Measurements from ENCODE around the gene RPL28.
"Not testable (repeated sequence)": the region's sequence is repeated elsewhere in the genome, so short reads cannot be mapped to it uniquely, and the experiment has no call there.

The RPL28 gene

DNA sequence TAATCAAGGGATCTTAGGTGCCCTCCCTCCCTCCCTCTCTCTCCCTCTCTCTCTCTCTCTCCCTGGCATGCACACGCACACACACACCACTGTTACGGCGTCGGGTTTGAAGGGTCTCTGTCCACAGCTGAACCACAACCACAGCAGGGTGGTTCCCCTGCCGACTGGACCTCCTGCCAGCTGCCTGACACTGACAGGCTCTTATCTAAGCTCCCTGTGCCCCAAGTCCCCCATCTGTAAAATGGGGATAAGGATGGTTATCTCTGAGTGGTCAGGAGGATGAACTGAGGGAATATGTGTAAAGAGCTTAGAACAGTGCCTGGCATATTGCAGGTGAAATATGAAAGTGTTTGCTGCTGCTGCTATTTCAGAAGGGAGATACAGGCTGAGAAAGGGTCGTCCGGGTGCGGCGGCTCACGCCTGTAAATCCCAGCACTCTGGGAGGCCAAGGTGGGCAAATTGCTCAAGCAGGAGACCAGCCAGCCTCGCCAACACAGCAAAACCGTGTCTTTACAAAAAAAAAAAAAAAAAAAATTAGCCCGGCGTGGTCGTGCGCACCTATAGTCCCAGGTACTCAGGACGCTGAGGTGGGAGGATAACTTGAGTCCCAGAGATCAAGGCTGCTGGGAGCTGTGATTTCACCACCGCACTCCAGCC is 58.2 kb downstream of the RPL28 start:
- Histone ChIP-seq H3K27me3 (replicated peaks) (peaks cover 42% of the 10 kb centered on the region), H3K36me3 (replicated peaks) (no peaks in the 10 kb centered on the region), H3K4me3 (ENCODE audit: low read depth, low read length) (no peak overlapping the region), H3K27ac (no peak overlapping the region)
- TF ChIP-seq, protein P1, sequence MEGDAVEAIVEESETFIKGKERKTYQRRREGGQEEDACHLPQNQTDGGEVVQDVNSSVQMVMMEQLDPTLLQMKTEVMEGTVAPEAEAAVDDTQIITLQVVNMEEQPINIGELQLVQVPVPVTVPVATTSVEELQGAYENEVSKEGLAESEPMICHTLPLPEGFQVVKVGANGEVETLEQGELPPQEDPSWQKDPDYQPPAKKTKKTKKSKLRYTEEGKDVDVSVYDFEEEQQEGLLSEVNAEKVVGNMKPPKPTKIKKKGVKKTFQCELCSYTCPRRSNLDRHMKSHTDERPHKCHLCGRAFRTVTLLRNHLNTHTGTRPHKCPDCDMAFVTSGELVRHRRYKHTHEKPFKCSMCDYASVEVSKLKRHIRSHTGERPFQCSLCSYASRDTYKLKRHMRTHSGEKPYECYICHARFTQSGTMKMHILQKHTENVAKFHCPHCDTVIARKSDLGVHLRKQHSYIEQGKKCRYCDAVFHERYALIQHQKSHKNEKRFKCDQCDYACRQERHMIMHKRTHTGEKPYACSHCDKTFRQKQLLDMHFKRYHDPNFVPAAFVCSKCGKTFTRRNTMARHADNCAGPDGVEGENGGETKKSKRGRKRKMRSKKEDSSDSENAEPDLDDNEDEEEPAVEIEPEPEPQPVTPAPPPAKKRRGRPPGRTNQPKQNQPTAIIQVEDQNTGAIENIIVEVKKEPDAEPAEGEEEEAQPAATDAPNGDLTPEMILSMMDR (IDR thresholded peaks at IDR 0.05; ENCODE audit: low read depth, low read length, missing control alignments) = no peak
- DNase-seq = no peak
- in situ Hi-C loops (cut with HindIII; ENCODE audit: low pct_ligation_motif_present, low sequenced_read_pairs) = no loop called here

DNA sequence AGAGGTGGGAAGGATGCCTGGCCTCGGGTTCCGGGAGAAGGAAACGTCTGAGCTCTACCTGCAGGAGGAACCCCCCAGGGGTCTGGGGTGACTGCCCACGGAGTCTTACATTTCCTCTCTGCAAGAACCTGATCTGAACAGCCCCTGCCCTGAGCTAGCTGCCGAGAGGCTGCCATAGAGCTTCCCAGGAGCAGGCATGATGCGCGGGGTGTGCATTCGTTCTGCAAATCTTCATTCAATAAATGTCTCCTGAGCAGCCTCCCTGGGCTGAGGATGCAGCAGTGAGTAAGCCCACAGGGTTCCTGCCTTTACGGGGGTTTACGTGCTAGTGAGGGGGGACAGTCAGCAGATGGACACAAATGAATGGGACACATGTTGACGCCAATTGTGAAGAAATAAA is 58.9 kb downstream of the RPL28 start:
- DNase-seq = no peak
- in situ Hi-C loops (cut with HindIII; ENCODE audit: low pct_ligation_motif_present, low sequenced_read_pairs) = no loop called here
- H3K4me3 ChIP-seq (ENCODE audit: low read depth, low read length) = no peak overlapping the region
- TF ChIP-seq, protein P1 (IDR thresholded peaks at IDR 0.05; ENCODE audit: low read depth, low read length, missing control alignments) = no peak
- H3K27ac ChIP-seq = no peak overlapping the region
- H3K27me3 ChIP-seq (replicated peaks) = peaks cover 37% of the 10 kb centered on the region
- no peaks in the 10 kb centered on the region for H3K36me3 ChIP-seq (replicated peaks)

DNA sequence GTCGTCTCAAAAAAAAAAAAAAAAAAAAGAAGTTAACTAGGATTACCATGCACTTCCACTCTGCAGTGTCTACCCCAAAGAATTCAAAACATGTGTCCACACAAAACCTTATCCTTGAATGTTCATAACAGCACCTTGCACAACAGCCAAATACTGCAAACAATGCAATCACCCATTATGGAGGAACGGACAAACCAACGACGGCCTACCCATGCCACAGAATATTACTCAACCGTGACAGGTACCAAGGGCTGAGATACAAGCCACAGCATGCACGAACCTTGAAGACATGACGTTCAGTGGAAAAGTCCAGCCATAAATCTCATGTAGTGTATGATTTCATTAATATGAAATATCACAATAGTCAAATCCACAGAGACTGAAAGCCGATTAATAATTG is 60.3 kb downstream of the RPL28 start:
- no peak overlapping the region for H3K4me3 ChIP-seq (ENCODE audit: low read depth, low read length)
- H3K36me3 ChIP-seq (replicated peaks) = no peaks in the 10 kb centered on the region
- DNase-seq = no peak
- H3K27ac ChIP-seq = no peak overlapping the region
- TF ChIP-seq, protein P1 (IDR thresholded peaks at IDR 0.05; ENCODE audit: low read depth, low read length, missing control alignments) = no peak
- H3K27me3 ChIP-seq (replicated peaks) = peaks cover 28% of the 10 kb centered on the region
- in situ Hi-C loops (cut with HindIII; ENCODE audit: low pct_ligation_motif_present, low sequenced_read_pairs) = no loop called here

DNA sequence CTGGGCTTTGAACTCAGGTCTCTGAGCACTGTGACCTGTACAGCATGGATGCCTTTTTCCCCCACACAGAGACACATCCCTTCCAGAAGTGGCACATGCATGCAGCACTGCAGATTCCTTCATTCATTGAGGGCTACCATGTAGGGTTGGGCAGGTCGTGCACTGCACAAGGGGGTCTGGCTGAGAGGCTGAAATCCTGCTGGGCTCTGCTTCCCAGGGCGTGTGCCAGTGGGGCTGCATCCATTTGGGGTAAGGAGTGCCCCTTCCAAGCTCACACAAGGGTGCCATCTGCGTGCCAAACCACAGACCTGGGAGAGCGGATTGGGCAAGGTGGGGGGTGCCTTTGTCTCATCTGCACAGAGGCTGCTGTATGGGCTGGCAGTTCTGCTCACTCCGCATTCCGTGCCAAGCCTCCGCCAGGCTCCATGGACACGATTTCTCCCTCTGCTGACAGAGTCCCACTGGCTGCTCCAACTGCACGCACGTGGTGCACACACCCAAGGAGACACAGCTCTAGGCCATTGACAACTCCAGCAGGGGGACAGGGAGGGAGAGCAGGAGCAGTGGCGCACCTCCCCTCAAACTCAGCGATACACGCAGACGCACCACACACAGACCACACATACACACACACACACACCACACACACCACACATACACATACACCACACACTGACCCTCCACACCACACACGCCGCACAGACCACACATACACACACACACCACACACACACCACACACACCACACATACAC is 61.9 kb downstream of the RPL28 start:
- Histone ChIP-seq H3K36me3 (replicated peaks) (no peaks in the 10 kb centered on the region), H3K27ac (no peak overlapping the region), H3K27me3 (replicated peaks) (peaks cover 31% of the 10 kb centered on the region), H3K4me3 (ENCODE audit: low read depth, low read length) (no peak overlapping the region)
- DNase-seq = no peak
- TF ChIP-seq, protein P1 (IDR thresholded peaks at IDR 0.05; ENCODE audit: low read depth, low read length, missing control alignments) = no peak
- in situ Hi-C loops (cut with HindIII; ENCODE audit: low pct_ligation_motif_present, low sequenced_read_pairs) = no loop called here

DNA sequence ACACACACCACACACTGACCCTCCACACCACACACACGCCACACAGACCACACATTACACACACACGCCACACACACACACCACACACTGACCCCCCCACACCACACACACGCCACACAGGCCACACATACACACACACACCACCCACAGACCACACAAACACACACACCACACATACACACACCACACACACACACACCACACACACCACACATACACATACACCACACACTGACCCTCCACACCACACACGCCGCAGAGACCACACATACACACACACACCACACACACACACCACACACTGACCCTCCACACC is 62.4 kb downstream of the RPL28 start:
- in situ Hi-C loops (cut with HindIII; ENCODE audit: low pct_ligation_motif_present, low sequenced_read_pairs) = not testable (repeated sequence)
- peaks cover 30% of the 10 kb centered on the region for H3K27me3 ChIP-seq (replicated peaks)

DNA sequence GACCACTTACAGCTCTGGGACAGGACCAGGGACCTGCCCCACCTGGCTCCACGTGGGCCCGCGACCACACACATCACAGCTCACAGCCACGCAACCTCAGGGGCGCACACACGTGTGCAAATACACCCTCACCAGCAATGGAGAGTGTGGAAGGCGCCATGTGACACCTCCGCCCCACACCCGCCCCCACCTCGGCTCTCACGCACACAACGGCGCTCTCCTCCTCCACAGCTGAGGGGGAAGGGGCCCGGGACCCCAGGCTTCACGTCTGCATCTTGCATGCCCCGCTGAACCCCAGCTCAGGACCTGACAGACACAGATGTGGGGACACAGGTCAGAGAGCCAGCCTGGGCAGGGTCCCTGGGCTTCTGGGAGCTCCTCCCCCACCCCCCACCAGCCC is 63.7 kb downstream of the RPL28 start:
- peaks cover 20% of the 10 kb centered on the region for H3K27me3 ChIP-seq (replicated peaks)
- H3K4me3 ChIP-seq (ENCODE audit: low read depth, low read length) = no peak overlapping the region
- DNase-seq = no peak
- no peaks in the 10 kb centered on the region for H3K36me3 ChIP-seq (replicated peaks)
- TF ChIP-seq, protein P1 (IDR thresholded peaks at IDR 0.05; ENCODE audit: low read depth, low read length, missing control alignments) = no peak
- H3K27ac ChIP-seq = no peak overlapping the region
- in situ Hi-C loops (cut with HindIII; ENCODE audit: low pct_ligation_motif_present, low sequenced_read_pairs) = no loop called here

More for the DNA sequence above, 62.4 kb downstream of the RPL28 start:
- not testable (repeated sequence) for H3K27ac ChIP-seq; H3K4me3 ChIP-seq (ENCODE audit: low read depth, low read length); DNase-seq; H3K36me3 ChIP-seq (replicated peaks)

All from brain microvascular endothelial cell (primary cell).